Measurements from ENCODE around the gene ERCC1. TPM values are rescaled to one million over a fixed set of nuclear protein-coding genes. Genes with fewer than 3 reads are reported as not detected.

Gene ERCC1
- 10 to 100 TPM; 59.2 to 61.0 TPM for total RNA-seq
- polyA plus RNA-seq: 10 to 100 TPM; 32.2 to 38.6 (median 33.7) TPM
- total RNA-seq: 44.5 to 86.7 (median 67.2) reads per million in 6 experiments

DNA sequence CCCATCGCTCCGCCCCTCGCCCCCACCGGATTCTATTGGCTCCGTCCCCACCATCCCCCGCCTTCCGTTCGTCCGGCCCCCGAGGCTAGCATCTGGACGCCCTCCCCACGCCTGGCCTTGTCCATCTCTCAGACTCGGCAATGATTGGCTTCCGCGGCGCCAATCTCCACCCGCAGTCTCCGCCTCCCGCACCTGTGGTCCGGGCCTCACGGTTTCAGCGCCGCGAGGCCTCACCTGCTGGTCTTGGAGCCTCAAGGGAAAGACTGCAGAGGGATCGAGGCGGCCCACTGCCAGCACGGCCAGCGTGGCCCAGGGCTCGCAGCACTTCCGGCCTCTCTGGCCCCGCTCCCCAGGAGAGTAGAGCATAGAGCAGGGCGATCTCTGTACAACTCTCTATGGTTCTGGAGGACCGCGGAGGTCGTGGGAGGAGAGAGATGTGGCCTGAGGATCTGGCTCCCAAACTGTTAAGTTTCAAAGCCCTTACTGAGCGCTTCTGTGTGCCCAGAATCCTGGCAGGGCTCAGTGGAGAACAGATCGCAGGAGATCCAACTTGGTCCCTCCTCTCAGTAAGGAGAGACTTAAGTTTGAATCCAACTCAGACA, at the start of gene ERCC1:
ERCC1 (minus strand) TSS at position 329 of the 602 bp plus-strand sequence. CDS start 543 bp downstream, outside the sequence.
- Mint-ChIP-seq H3K27me3 (peaks cover 0 to 2% (median 0%) of the 10 kb centered on the region in 5 donors), H3K27ac (peak within 1 kb of the TSS; percentile 86 to 96 (median 94)), H3K9me3 (no peaks in the 10 kb centered on the region), H3K36me3 (peaks cover 0 to 18% (median 5%) of the 10 kb centered on the region in 3 donors), H3K4me1 (peaks cover 25 to 57% (median 56%) of the 10 kb centered on the region in 4 donors), H3K4me3 (peak within 1 kb of the TSS; percentile 89 to 99 (median 95))
- POLR2A ChIA-PET: interaction anchor here (0.6 to 1.3 kb wide), 2 partner anchors 45 to 243 kb away, joined by 4 to 9 read pairs; no protein-coding TSS in a partner anchor
- ATAC-seq (peak; percentile 68 to 72), DNase-seq (peak in 4 of 10 donors; percentile 41 to 84 (median 58))

DNA sequence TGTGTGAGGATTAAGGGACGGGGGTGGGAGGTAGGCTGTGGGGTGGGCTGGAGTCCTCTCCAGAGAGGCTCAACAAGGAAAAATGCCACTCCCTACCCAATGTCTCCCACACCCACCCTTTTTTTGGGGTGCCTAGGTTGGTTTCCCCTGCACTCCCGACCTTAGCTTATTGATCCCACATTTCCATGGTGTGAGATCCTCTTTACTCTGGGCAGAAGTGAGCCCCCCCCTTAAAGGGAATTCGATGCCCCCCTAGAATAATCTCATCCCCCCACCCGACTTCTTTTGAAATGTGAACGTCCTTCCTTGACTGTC, 49.6 kb upstream of the ERCC1 start:
- POLR2A ChIA-PET: no interaction called here
- Mint-ChIP-seq H3K4me3 (peak overlapping the region in 2 of 10 donors; percentile 55 to 94), H3K9me3 (no peaks in the 10 kb centered on the region)

DNA sequence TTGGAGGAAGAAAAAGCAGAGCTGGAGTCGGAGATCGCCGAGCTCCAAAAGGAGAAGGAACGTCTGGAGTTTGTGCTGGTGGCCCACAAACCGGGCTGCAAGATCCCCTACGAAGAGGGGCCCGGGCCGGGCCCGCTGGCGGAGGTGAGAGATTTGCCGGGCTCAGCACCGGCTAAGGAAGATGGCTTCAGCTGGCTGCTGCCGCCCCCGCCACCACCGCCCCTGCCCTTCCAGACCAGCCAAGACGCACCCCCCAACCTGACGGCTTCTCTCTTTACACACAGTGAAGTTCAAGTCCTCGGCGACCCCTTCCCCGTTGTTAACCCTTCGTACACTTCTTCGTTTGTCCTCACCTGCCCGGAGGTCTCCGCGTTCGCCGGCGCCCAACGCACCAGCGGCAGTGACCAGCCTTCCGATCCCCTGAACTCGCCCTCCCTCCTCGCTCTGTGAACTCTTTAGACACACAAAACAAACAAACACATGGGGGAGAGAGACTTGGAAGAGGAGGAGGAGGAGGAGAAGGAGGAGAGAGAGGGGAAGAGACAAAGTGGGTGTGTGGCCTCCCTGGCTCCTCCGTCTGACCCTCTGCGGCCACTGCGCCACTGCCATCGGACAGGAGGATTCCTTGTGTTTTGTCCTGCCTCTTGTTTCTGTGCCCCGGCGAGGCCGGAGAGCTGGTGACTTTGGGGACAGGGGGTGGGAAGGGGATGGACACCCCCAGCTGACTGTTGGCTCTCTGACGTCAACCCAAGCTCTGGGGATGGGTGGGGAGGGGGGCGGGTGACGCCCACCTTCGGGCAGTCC, 49.0 kb upstream of the ERCC1 start:
- Mint-ChIP-seq H3K27me3 (peaks cover 7 to 32% (median 15%) of the 10 kb centered on the region in 5 donors), H3K4me1 (peaks cover 35 to 86% (median 53%) of the 10 kb centered on the region in 4 donors)
- POLR2A ChIA-PET: no interaction called here

More for the DNA sequence above, 49.6 kb upstream of the ERCC1 start:
- Mint-ChIP-seq H3K27ac (peak overlapping the region in 5 of 10 donors; percentile 27 to 100 (median 75)), H3K36me3 (peaks cover 0 to 8% (median 3%) of the 10 kb centered on the region in 3 donors), H3K4me1 (peaks cover 34 to 86% (median 57%) of the 10 kb centered on the region in 4 donors), H3K27me3 (peaks cover 7 to 33% (median 15%) of the 10 kb centered on the region in 5 donors)
- peak in 1 of 10 donors; percentile 72 for DNase-seq
- no peak for ATAC-seq

DNA sequence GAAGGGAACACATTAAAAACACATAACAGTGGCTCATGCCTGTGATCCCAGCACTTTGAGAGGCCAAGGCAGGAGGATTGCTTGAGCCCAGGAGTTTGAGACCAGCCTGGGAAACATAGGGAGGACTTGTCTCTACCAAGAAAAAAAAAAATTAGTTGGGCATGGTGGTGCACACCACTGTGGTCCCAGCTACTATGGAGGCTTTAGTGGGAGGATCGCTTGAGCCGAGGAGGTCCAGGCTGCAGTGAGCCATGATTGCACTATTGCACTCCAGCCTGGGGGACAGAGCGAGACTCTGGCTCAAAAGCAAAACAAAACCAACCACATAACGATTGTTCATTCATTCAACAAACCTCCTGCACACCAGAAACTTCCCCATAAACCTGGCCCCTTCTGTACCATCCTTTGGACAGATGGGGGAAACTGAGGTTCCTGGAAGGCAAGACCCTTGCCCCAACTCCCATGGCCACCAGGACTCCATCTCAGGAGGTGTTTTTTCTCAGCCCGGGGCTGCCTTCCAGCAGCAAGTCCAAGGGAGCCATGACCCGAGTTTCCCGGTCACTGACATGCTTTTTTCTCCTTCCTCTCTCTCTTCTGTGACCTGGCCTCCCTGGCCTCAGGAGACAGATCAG, 48.3 kb upstream of the ERCC1 start:
- H3K36me3 Mint-ChIP-seq: peaks cover 0 to 8% (median 3%) of the 10 kb centered on the region in 3 donors
- peak in 3 of 10 donors; percentile 19 to 77 (median 24) for DNase-seq
- peak overlapping the region in 7 of 10 donors; percentile 19 to 100 (median 63) for H3K27ac Mint-ChIP-seq
- peak overlapping the region; percentile 27 to 94 (median 64) for H3K4me3 Mint-ChIP-seq
- H3K27me3 Mint-ChIP-seq: peaks cover 7 to 32% (median 15%) of the 10 kb centered on the region in 5 donors
- POLR2A ChIA-PET: no interaction called here
- ATAC-seq: no peak
- H3K9me3 Mint-ChIP-seq: no peaks in the 10 kb centered on the region
- peaks cover 38 to 86% (median 51%) of the 10 kb centered on the region in 4 donors for H3K4me1 Mint-ChIP-seq

More for the DNA sequence above, 49.0 kb upstream of the ERCC1 start:
- DNase-seq (peak in 7 of 10 donors; percentile 39 to 78 (median 58)), ATAC-seq (no peak)
- Mint-ChIP-seq H3K27ac (peak overlapping the region in 7 of 10 donors; percentile 19 to 100 (median 54)), H3K36me3 (peaks cover 0 to 8% (median 3%) of the 10 kb centered on the region in 3 donors), H3K9me3 (no peaks in the 10 kb centered on the region), H3K4me3 (peak overlapping the region in 9 of 10 donors; percentile 51 to 94 (median 65))

DNA sequence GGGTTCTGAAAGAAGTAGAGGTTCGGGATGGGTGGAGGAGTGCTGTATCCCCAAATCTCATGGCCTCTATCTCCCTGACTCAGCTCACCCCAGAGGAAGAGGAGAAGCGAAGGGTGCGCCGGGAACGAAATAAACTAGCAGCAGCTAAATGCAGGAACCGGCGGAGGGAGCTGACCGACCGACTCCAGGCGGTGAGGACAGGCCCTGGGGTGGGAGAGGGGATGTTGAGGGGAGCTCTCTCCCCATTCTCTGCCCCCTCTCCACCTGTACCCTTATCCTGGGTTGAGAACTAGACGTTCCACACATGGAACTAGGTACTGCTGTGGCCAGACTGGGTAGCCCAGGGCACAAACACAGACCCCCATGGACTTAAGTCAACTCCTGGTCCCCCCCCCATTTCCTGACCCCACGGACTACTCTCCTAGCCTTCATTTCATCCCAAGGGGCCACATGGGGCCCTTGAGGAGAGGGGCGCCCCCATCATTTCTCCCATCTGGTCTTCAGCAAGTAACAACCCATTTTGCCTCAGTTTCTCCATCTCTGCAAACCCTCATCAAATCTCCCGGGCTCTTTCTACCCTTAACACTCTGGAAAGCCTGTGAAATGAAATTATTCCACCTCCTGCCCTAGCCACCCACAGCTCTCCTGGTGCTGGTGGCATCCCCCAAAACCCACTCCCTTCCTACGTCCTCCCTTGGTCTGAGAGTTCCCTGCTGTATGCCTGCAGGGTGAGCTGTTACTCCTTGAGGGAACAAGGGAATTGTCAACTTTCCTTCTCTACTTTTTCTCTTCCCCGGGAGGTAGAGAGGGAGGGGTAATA, 47.6 kb upstream of the ERCC1 start:
- H3K4me1 Mint-ChIP-seq: peaks cover 34 to 81% (median 49%) of the 10 kb centered on the region in 4 donors
- POLR2A ChIA-PET: interaction anchor here (5.6 kb wide), 1 partner anchor 29 kb away, joined by 90 read pairs; no protein-coding TSS in a partner anchor
- H3K4me3 Mint-ChIP-seq: peak overlapping the region; percentile 27 to 94 (median 92)
- H3K9me3 Mint-ChIP-seq: no peaks in the 10 kb centered on the region
- peaks cover 7 to 32% (median 15%) of the 10 kb centered on the region in 5 donors for H3K27me3 Mint-ChIP-seq
- no peak for ATAC-seq
- H3K27ac Mint-ChIP-seq: peak overlapping the region in 9 of 10 donors; percentile 19 to 100 (median 53)
- DNase-seq: peak in 4 of 10 donors; percentile 31 to 72 (median 46)
- H3K36me3 Mint-ChIP-seq: peaks cover 0 to 8% (median 3%) of the 10 kb centered on the region in 3 donors

DNA sequence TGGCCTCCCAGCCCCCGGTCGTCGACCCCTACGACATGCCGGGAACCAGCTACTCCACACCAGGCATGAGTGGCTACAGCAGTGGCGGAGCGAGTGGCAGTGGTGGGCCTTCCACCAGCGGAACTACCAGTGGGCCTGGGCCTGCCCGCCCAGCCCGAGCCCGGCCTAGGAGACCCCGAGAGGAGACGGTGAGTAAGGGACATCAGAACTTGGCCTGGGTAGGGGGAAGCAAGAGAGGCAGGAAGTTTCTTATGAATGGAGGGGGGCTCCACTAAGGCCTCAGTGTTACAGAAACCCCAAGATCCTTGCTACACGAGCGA, 47.0 kb upstream of the ERCC1 start:
- peak in 2 of 10 donors; percentile 28 to 36 for DNase-seq
- Mint-ChIP-seq H3K27ac (peak overlapping the region in 7 of 10 donors; percentile 47 to 100 (median 99)), H3K36me3 (peaks cover 0 to 8% (median 3%) of the 10 kb centered on the region in 3 donors), H3K27me3 (peaks cover 7 to 32% (median 15%) of the 10 kb centered on the region in 5 donors), H3K4me1 (peaks cover 35 to 78% (median 48%) of the 10 kb centered on the region in 4 donors), H3K9me3 (no peaks in the 10 kb centered on the region), H3K4me3 (peak overlapping the region; percentile 31 to 98 (median 93))
- ATAC-seq: no peak
- POLR2A ChIA-PET: interaction anchor here (0.6 to 5.6 kb wide), 2 partner anchors 28 to 228 kb away, joined by 3 to 90 read pairs; no protein-coding TSS in a partner anchor

DNA sequence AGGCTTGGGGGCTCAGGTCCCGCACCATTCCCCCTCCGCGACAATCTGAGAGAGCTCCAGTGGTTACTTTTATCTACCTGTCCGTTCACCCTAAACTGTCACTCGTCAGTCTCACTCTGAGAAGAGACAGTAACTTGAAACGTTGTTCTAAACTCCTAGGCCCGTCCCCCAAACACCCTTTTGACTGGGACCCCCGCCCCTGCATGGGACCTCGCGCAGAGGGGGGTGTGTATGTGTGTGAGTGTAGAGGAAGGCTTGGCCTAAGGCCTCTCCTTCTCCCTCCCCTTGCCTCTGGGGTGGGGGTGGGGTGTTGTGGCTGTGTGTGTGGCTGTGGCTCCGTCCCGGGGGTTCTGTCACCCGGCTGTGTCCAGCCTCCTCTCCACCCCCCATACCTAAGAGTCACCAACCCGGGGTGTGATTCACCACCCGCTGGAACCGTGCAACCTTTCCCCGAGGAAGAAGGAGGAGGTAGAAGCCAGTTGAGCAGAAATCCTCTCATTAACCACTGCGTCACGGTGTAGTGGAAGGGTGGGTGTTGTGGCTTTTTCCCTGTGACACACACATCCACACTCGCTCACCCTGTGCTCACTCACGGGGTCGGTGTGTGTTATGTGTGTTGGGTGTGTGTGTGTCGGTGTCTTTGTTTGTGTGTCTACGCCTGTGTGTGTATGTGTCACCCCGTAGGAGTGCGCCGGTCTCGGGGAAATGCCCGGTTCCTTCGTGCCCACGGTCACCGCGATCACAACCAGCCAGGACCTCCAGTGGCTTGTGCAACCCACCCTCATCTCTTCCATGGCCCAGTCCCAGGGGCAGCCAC, 46.4 kb upstream of the ERCC1 start:
- H3K9me3 Mint-ChIP-seq: no peaks in the 10 kb centered on the region
- H3K27me3 Mint-ChIP-seq: peaks cover 7 to 31% (median 15%) of the 10 kb centered on the region in 5 donors
- peaks cover 31 to 75% (median 45%) of the 10 kb centered on the region in 4 donors for H3K4me1 Mint-ChIP-seq
- H3K4me3 Mint-ChIP-seq: peak overlapping the region; percentile 91 to 98 (median 94)
- POLR2A ChIA-PET: interaction anchor here (0.6 to 5.6 kb wide), 14 partner anchors 8 to 433 kb away, joined by 3 to 90 read pairs (median 4); no protein-coding TSS in a partner anchor
- peak in 6 of 10 donors; percentile 18 to 82 (median 57) for DNase-seq
- H3K36me3 Mint-ChIP-seq: peaks cover 0 to 8% (median 3%) of the 10 kb centered on the region in 3 donors
- ATAC-seq: peak; percentile 2 to 4
- peak overlapping the region; percentile 86 to 100 (median 99) for H3K27ac Mint-ChIP-seq

DNA sequence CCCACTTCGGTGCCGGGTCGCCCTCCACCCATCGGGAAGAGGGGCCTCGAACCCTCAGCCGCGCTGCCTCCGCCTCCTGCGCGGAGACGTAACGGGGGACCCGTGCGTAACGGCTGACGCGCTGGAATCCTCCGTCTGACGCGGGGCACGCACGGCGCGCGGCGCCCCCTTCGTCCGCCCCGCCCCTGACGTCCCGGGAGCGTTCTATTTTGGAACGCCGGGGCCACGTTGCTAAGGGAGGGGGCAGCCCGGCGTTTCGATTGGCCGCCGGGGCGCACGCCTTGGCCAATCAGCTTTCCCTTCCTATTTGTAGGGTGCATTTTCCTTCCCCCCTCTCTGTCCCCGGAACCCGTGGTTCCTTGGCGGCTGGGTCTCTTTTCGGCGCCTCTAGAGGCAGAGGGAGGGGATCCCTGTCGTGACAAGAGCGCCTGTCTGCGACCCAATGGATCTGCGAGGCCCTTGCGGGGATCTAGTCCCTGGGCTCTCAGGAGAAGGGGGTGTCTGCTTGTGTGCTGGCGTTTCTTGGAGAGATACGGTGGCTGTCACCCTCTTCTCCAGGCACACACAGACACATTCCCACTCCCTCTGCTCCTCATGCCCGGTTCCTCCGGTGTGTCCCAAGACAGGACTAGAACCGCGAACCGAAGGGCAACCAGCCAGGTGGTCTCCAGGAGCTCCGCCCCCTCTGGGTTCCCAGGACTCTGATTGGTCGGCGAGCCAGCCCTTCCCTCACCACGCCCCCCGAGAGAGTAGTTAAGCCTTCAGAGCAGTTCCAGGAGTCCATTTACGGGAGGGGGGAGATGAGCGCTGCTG, 45.6 kb upstream of the ERCC1 start:
- Mint-ChIP-seq H3K4me3 (peak overlapping the region; percentile 91 to 98 (median 94)), H3K36me3 (peaks cover 0 to 8% (median 3%) of the 10 kb centered on the region in 3 donors), H3K4me1 (peaks cover 25 to 66% (median 41%) of the 10 kb centered on the region in 4 donors), H3K27me3 (peaks cover 7 to 38% (median 16%) of the 10 kb centered on the region in 5 donors), H3K27ac (peak overlapping the region; percentile 86 to 100 (median 99)), H3K9me3 (no peaks in the 10 kb centered on the region)
- POLR2A ChIA-PET: interaction anchor here (0.5 to 5.6 kb wide), 19 partner anchors 8 to 434 kb away, joined by 3 to 90 read pairs (median 4); partner anchors contain the start of genes RTN2 and SYMPK
- ATAC-seq (peak; percentile 51 to 63), DNase-seq (peak; percentile 66 to 98 (median 94))

DNA sequence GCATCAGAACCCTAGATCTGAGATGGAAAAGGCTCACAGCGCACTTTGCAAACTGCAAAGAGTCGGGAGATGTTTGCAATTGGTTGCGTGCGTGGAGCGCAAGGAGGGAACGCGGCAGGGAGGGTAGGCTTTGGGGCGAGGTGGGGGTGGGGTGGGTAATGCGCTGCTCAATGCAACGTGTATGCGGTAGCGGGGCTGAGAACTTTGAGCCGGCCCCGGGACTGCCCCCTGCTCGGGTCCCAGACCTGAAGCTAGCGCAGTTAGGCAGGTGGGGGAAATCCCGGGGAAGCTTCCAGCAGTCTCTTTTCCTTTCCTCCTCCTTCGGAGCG, 45.0 kb upstream of the ERCC1 start:
- peak overlapping the region; percentile 91 to 98 (median 94) for H3K4me3 Mint-ChIP-seq
- H3K27ac Mint-ChIP-seq: peak overlapping the region; percentile 85 to 100 (median 99)
- H3K36me3 Mint-ChIP-seq: peaks cover 0 to 5% (median 3%) of the 10 kb centered on the region in 3 donors
- H3K9me3 Mint-ChIP-seq: no peaks in the 10 kb centered on the region
- POLR2A ChIA-PET: interaction anchor here (0.5 to 5.6 kb wide), 17 partner anchors 9 to 434 kb away, joined by 3 to 90 read pairs (median 4); partner anchors contain the start of genes RTN2 and SYMPK
- no peak for DNase-seq
- peak; percentile 36 to 55 for ATAC-seq
- H3K4me1 Mint-ChIP-seq: peaks cover 25 to 61% (median 39%) of the 10 kb centered on the region in 4 donors
- H3K27me3 Mint-ChIP-seq: peaks cover 7 to 40% (median 16%) of the 10 kb centered on the region in 5 donors

Measured in naive thymus-derived CD8-positive, alpha-beta T cell (primary cell).